SKM-1 (cell line): ENCODE data around the gene CCL14.
A peak's percentile ranks its signal among the peaks of the same experiment; 100 is the strongest.

Experiments used
- DNase-seq: peaks from one replicate; lab custom pipeline; 2025; ENCODE audit not compliant: unreplicated experiment; lab: John Stamatoyannopoulos, UW

CCL14 gene

DNA sequence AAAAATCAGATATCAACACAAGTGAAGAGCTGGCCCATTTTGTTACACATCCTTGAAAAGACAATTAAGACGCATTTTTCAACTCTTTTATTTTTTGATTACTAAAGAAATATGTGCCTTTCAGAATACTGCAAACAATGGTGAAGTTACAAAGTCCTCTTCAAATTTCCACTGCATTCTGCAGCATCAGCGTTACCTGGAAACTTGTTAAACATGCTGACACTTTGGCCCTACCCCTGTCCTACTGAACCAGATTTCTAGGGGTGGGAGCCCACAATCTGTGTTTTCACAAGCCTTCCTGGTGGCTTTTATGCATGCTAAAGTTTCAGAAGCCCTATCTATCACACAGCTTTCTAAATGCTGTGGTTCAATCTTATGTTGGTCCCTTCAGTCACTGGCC lies 4.5 kb upstream of the CCL14 start:
- DNase-seq: no peak

DNA sequence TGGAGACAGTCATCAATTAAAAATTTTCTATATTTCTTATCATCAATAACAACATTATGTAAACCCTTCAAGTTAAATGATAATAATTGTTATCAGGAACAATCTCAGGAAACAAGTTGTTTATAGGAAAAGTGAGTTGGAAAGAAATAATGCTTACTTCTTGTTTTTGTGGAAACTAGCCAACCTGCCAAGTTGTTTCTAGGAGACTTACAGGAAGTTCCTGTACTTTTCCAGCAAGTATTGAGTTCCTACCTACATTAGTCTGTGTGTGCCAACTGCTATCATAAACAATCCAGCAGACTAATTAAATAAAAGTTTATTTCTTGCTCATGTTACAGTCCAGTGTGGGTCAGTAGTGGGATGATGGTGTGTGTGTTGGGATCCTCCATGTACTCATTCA lies 1.6 kb upstream of the CCL14 start:
- DNase-seq: no peak

- DNase-seq: no peak
These were observed 2.4 kb downstream of the CCL14 start for GRCh38 chr17:35984140-35984539.

GRCh38 chr17:35982409-35983191 lies 3.9 kb downstream of the CCL14 start:
- no peak for DNase-seq

DNA sequence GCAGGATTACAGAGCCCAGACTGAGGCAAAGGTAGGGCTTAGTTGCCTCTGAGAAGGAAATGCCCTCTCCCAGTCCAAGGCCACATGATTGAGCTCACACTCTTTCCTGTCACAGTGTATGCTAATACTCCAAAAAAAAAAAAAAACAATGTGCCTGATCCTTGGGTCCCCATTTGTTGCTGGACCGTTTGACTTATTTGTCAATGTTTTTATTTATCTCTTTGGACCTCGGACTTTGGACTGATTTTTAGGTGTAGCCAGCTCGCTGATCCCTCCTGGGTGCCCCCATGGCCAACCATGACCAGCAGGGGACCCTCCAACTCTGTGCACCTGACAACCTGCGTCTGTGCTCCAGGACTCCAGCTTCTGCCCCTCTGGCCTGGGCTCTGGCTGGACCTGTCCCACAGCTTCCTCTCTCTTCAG lies 4.6 kb downstream of the CCL14 start:
- DNase-seq: no peak

DNA sequence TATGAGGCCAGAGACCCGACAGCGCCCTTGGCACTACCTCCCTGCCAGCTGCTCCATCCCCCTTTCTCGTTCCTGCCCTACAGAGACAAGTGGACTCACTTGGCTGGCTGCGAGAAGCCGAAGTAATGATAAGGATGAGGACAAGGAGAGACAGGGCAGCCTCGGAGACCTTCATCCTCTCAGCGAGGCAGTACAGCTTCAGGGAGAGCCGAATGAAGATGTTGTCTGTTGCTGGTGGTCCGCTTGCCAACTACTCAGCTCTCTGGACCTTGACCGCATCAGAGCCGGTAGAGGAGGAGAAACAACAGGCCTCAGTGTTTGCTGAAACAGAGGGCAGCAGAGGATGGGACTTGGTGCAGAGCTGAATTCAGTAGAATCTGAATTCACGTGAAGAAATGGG lies 5.3 kb downstream of the CCL14 start, which contains the start of gene CCL16:
Gene CCL16, minus strand, starts transcription at position 252 of the 400 bp plus-strand sequence. Its CDS starts 77 bp downstream, at position 175.
- no peak for DNase-seq

GRCh38 chr17:35978346-35978745 lies 8.2 kb downstream of the CCL14 start:
- no peak for DNase-seq

- DNase-seq: no peak
These were observed 9.0 kb downstream of the CCL14 start for GRCh38 chr17:35977509-35977908.

GRCh38 chr17:35973333-35974260 lies 12.9 kb downstream of the CCL14 start:
- DNase-seq: no peak

GRCh38 chr17:35972945-35973332 lies 13.6 kb downstream of the CCL14 start:
- DNase-seq: no peak

DNA sequence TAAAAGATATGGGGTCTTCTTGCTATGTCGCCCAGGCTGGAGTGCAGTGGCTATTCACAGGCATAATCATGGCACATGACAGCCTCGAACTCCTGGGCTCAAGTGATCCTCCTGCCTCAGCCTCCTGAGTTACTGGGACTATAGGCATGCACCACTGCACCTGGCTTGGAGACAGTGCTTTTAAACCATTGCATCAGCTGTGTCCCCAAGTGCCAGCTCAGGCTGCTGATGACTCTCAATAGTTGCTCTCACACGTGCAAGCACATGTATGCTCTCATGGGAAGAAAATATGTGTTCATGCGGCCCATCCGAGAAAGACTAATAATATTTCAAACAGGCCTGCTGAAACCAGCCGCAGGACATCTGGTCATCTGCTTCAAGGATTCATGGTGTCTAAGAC lies 14.0 kb downstream of the CCL14 start:
- DNase-seq: no peak

DNA sequence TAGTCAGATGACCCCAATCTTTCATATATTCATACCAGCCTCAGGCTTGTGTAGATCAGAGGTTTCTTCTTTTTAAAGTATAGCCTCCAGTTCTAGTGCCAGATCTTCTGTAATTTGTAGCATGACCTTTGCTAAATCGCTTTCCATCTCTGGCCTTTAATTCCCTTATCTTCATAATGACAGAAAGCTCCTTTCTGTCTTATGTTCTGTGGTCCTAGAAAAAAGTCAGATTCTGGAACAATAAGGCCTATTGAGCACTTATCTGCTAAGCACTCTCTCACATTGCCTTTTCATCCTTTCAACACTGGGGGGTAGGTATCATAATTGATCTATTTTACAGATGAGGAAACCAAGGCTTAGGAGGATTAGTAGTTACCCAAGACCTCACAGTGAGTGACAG lies 14.5 kb downstream of the CCL14 start:
- no peak for DNase-seq

DNA sequence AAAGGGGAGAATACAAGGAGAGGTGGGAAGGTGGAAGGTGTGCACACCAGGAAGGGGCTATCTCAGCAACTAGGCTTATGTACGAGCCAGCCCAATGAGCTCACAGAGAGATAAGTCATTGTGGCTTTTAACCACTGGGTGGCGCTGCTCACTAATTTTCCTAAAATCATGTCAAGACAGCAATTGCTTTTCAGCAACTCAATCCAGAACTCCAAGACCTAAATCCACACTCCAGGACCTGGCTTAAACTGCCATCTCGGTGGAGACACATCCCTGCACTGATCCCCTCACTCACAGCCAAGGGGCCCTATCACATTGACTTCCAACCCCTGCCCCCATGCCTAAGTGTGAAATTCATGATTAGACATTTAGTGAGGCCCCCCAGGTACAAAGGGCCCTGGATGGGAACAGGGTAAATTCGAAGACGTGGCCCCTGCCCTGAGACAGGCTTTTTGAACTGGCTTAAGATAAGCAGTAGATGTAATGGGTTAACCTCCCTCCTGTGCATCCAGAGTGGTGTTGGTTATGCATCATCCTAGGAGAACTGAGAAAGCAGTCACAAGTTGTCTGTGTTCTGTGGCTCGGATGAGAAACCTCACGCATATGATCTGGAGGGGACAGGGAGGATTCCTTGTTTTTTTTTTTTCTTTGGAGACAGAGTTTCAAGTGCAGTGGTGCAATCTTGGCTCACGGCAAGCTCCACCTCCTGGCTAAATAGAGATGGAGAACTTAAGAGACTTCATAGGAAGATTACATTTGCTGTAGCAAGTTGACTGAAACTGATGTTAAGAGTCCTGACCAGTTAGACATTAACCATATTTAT lies 16.8 kb downstream of the CCL14 start:
- DNase-seq: peak; percentile 18

- DNase-seq: no peak
These were observed 17.9 kb downstream of the CCL14 start for GRCh38 chr17:35968520-35969054.

DNA sequence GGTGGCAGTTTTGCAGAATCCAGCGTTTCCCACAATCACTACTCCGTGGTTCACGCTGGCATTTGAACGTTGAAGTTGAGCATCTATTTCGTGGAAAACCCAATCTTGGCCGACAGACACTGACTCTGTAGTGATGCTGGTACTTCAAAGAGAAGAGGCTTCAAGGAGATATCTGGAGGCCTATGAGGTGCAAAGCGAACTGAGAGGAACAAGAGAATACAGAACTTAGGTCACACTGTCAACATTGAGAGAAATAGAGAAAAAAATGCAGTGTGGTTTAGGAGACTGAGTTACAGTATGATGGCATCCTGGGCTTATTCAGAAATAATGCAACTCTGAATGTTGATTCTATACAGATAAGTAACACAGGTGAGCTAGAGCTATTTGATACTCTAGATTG lies 21.3 kb downstream of the CCL14 start:
- no peak for DNase-seq

DNA sequence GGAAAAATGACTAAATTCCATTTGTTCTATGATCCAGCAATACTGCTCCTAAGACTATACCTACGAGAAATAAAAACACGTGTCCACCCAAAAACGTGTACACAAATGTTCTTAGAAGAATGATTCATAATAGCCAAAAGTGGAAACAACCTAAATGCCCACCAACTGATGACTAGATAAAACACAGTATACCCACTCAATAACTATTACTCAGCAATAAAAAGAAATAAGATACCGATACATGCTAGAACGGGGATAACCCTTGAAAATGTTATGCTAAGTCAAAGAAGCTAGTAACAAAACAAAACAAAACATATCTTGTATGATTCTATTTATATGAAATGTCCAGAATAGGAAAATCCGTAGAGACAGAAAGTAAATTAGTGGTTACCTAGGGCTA lies 22.9 kb downstream of the CCL14 start:
- DNase-seq: no peak

GRCh38 chr17:35953720-35954119 lies 32.8 kb downstream of the CCL14 start:
- DNase-seq: no peak

- DNase-seq: no peak
These were observed 37.1 kb downstream of the CCL14 start for GRCh38 chr17:35949401-35949800.

- no peak for DNase-seq
These were observed 38.4 kb downstream of the CCL14 start for GRCh38 chr17:35948092-35948491.

GRCh38 chr17:35947156-35947585 lies 39.4 kb downstream of the CCL14 start:
- peak; percentile 45 for DNase-seq

- no peak for DNase-seq
These were observed 42.4 kb downstream of the CCL14 start for GRCh38 chr17:35944151-35944550.
